Myometrial cell (primary cell): Measurements from ENCODE around the gene PSMB10. TPM values are rescaled to one million over a fixed set of nuclear protein-coding genes. Genes with fewer than 3 reads are reported as not detected.

ENCODE experiments used
- total RNA-seq: library from RNA; depleted of rRNA; stranded (reverse); fragments of >200 nt; gene quantifications from 2 replicates; pipeline ENCODE4 v1.2.3, GENCODE V29; 2015

The PSMB10 gene
- 63.4 and 68.9 TPM in 2 replicates for total RNA-seq

DNA sequence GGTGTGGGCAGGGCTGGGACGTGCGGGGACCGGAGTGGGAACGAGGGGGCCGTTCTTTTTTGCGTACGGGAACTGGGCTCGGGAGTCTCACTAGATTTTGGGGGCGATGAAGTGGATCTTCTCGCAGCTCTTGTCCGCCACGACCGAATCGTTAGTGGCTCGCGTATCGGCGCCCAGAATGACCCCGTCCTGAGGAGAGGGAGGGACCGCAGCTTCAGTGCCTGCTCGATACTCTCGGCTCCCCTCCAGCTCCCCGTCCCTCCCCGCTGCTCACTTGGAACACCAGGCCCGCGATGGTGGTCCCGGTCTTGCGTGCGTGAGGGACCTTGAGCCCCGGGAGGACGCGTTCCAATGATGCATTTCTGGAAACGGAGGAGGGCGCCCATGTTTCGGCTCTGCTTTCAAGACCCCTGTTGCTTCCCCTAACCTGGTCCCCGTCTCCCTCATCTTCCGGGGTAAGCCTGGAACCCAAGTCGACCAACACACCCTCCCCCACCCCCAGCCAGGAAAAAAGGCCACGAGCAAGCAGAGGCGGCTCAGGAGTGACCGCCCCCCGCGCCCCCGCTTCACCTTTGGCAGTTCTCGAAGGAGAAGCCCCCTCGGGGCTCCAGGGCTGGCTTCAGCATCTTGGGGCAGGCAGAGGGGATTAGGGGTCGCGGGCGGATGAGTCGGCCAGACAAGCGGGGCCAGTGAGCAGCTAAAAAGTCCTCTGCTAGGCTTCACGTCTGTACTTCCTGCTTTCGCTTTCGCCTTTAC is at the start of gene PSMB10:
Gene PSMB10 (minus strand): TSS at position 727 of the 756 bp plus-strand sequence. CDS start 101 bp downstream, at position 626.

DNA sequence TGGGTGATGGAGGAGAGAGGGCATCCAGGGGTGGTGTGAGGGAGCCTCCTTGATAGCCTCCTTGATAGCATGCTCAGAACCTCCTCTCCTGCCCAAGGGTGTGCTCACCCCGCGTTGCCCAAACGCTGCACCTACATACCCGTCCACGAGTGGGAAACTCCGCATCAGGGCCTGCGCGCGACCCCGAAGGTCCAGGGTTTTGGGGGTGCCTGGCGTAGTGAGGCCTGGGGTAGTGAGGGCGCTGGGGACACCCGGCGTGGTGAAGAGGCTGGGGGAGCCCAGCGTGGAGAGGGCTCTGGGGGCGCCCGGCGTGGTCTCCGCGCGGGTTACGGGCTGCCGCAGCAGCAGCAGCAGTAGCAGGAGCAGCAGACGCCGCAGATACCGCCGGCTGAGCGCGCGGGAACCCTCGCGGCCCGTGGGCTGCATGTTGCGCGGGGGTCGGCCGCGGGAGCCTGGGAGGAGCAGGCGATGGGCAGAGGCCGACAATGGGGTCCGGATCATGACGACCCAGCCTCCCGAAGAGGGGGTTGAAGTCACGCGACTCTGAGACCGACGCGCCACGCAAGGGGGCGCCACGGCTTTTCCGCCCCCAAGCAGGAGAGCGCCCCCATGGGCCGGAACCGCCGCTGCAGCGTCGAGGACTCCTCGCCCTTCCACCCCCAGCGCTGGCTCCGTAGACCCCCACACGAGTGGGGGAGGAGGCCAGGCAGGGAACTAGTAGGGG is 43.5 kb upstream of the PSMB10 start, which contains the start of gene DPEP3:
Gene DPEP3 (minus strand): TSS at position 545 of the 724 bp plus-strand sequence. CDS start 119 bp downstream, at position 426.

GRCh38 chr16:67968400-67969253 is 32.0 kb upstream of the PSMB10 start, which contains the start of gene SLC12A4:
Gene SLC12A4 (minus strand): TSS chr16:67968637. CDS start chr16:67968553, 84 bp downstream.

DNA sequence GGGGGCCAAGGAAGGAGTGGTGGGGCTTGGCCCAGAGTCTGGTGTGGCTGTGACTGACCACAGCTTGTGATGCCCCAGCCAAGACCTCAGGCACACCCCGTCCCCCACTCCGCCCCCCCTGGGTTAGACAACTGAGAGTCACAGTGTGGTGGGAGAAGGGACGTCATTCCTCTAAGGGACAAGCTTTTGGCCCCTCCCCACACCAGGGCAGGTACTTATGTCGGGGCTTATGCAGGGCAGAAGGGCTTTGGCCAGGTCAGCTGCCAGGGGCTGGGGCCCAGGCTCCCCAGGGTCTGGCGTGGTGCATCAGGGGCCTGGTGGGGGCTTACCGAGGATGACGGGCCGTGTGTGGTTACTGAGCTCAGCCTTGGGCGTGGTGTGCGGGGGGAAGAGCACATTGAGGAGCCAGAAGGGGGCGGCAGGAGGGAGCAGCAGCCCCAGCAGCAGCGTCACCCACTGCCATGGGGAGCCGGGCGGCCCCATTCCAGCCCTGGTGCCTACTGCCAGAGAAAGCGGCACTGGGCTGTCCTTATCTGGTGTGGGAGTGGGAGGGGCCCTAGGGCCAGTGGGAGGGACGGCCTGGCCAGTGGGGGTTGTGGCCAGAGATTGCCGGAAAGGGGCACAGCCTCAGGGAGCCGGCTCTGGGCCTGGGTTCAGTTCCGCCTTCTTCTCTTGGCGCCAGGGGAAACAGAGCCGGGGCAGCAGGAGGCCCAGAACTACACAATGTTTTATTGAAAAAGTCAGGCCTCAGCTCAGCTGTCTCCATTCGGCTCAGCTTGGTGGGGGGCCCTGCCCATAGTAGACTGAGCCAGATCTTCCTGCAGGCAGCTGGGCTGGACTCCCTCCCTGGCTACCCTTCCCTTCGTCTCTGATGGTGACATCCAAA is 7.2 kb upstream of the PSMB10 start, which contains the start of gene LCAT:
Gene LCAT (minus strand): TSS at position 502 of the 886 bp plus-strand sequence. CDS start 19 bp downstream, at position 483.

GRCh38 chr16:67931712-67932461 is 4.8 kb downstream of the PSMB10 start, which contains the start of gene CTRL:
Gene CTRL (minus strand): TSS chr16:67931862. CDS start chr16:67931852, 10 bp downstream.

GRCh38 chr16:67892899-67893742 is 43.5 kb downstream of the PSMB10 start, which contains the start of gene PSKH1:
Gene PSKH1 (plus strand): TSS chr16:67893254. CDS start chr16:67908750, 15,496 bp downstream.

DNA sequence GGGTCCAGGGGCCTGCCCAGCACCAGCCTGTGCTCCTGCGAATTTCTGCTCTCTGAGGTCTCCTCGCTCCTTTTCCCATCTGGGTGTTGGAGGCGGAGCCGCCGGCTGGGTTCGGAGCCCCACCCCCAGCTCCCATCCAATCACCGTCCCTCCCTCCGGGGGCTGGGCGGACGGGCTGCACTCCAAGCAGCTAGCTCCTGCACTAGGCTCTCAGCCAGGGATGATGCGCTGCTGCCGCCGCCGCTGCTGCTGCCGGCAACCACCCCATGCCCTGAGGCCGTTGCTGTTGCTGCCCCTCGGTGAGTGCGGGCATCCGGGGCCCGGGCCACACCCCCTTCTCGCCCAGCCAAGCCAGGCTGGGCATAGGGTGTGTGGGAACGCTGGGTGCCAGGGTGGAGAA is 52.0 kb downstream of the PSMB10 start, which contains the start of gene NRN1L:
Gene NRN1L (plus strand): TSS at position 202 of the 400 bp plus-strand sequence. CDS start 19 bp downstream, at position 221.

Other genes starting within 250 kb of the PSMB10 start
- 9.7 and 12.4 TPM in 2 replicates for gene GFOD2, start 217.5 kb downstream of the PSMB10 start, total RNA-seq
- 3.2 and 3.5 TPM in 2 replicates for gene RANBP10, start 130.3 kb downstream of the PSMB10 start, total RNA-seq
- gene TSNAXIP1, start 130.0 kb downstream of the PSMB10 start, total RNA-seq: under 0.01 and 1.4 TPM in 2 replicates
- 23.6 and 26.9 TPM in 2 replicates for gene THAP11, start 94.5 kb downstream of the PSMB10 start, total RNA-seq
- 103 and 274 TPM in 2 replicates for gene NUTF2, start 89.9 kb downstream of the PSMB10 start, total RNA-seq
- gene CENPT, start 89.2 kb downstream of the PSMB10 start, total RNA-seq: 30.0 and 33.7 TPM in 2 replicates
- gene EDC4, start 63.8 kb downstream of the PSMB10 start, total RNA-seq: 56.0 and 59.7 TPM in 2 replicates
- 0.89 TPM in 1 of 2 replicates, not detected in the other for gene NRN1L, start 52.0 kb downstream of the PSMB10 start, total RNA-seq
- gene PSKH1, start 43.6 kb downstream of the PSMB10 start, total RNA-seq: 5.8 and 8.3 TPM in 2 replicates
- gene CTRL, start 5.0 kb downstream of the PSMB10 start, total RNA-seq: 0.53 and 0.58 TPM in 2 replicates
- 5.5 and 6.0 TPM in 2 replicates for gene LCAT, start 7.3 kb upstream of the PSMB10 start, total RNA-seq
- 63.6 and 116 TPM in 2 replicates for gene SLC12A4, start 31.8 kb upstream of the PSMB10 start, total RNA-seq
- not detected in 2 replicates for gene DPEP3, start 43.6 kb upstream of the PSMB10 start, total RNA-seq
- not detected in 2 replicates for gene DPEP2, start 62.6 kb upstream of the PSMB10 start, total RNA-seq
- gene DPEP2NB, start 79.1 kb upstream of the PSMB10 start, total RNA-seq: not detected in 2 replicates
- gene DDX28, start 86.4 kb upstream of the PSMB10 start, total RNA-seq: 3.5 and 5.2 TPM in 2 replicates
- 23.1 and 26.8 TPM in 2 replicates for gene DUS2, start 86.4 kb upstream of the PSMB10 start, total RNA-seq
- gene NFATC3, start 148.5 kb upstream of the PSMB10 start, total RNA-seq: 9.7 and 9.8 TPM in 2 replicates